CD8-positive, alpha-beta memory T cell (primary cell): ENCODE results near the gene UBA7. TPM values are rescaled to one million over a fixed set of nuclear protein-coding genes. Genes with fewer than 3 reads are reported as not detected.
"Not testable (repeated sequence)": the region's sequence is repeated elsewhere in the genome, so short reads cannot be mapped to it uniquely, and the experiment has no call there.

Experiments used
- CTCF ChIA-PET: fragments of 350-600 bp; sonication (Branson Sonifier 250); formaldehyde crosslinking; loops from one replicate; lab custom pipeline; 2021; ENCODE audit warnings: antibody characterized with exemption; lab: Charles Lee
- POLR2A ChIA-PET: fragments of 350-600 bp; sonication (Branson Sonifier 250); formaldehyde crosslinking; loops from one replicate; lab custom pipeline; 2021; ENCODE audit warnings: antibody characterized with exemption; lab: Charles Lee
- DNase-seq, 5 donors: peaks; one replicate each; pipeline versions ENCODE4 v3.0.0 to v3.0.0-alpha.2; 2020 to 2022; ENCODE audit warnings: mixed read lengths in 1 of 5
- H3K27ac ChIP-seq: one replicate; pipeline ENCODE4 v1.7.0; 2013; ENCODE audit warnings: low read depth, mild to moderate bottlenecking, low read length, moderate library complexity
- H3K27me3 ChIP-seq: 2 replicates; pipeline ENCODE4 v1.7.0; 2013; ENCODE audit warnings: low read length, mild to moderate bottlenecking; ENCODE audit not compliant: insufficient read depth, poor library complexity, severe bottlenecking
- H3K36me3 ChIP-seq: 2 replicates; pipeline ENCODE4 v1.7.0; 2013; ENCODE audit warnings: mild to moderate bottlenecking, low read length, moderate library complexity; ENCODE audit not compliant: insufficient read depth
- H3K4me1 ChIP-seq: 2 replicates; pipeline ENCODE4 v1.7.0; 2013; ENCODE audit warnings: mild to moderate bottlenecking, low read length, moderate library complexity; ENCODE audit not compliant: insufficient read depth
- H3K4me3 ChIP-seq: 2 replicates; pipeline ENCODE4 v1.7.0; 2013; ENCODE audit warnings: mild to moderate bottlenecking, low read length
- H3K9me3 ChIP-seq: 2 replicates; pipeline ENCODE4 v1.7.0; 2013; ENCODE audit warnings: mild to moderate bottlenecking, low read length
- H3K27ac Mint-ChIP-seq, 8 donors: one replicate each; pipeline ENCODE4 v1.8.0; 2020 to 2021; ENCODE audit warnings: mixed read lengths in 8 of 8, mild to moderate bottlenecking in 6 of 8, inconsistent platforms in 3 of 8, moderate library complexity in 3 of 8
- H3K27me3 Mint-ChIP-seq, 2 donors: one replicate each; pipeline ENCODE4 v1.8.0; 2020 to 2021; ENCODE audit warnings: mixed read lengths in 2 of 2, mild to moderate bottlenecking in 1 of 2, moderate library complexity in 1 of 2
- H3K36me3 Mint-ChIP-seq, 3 donors: one replicate each; pipeline ENCODE4 v1.8.0; 2020 to 2021; ENCODE audit warnings: mixed read lengths in 3 of 3, inconsistent platforms in 1 of 3, mild to moderate bottlenecking in 1 of 3
- H3K4me1 Mint-ChIP-seq, 3 donors: one replicate each; pipeline ENCODE4 v1.8.0; 2020 to 2021; ENCODE audit warnings: mixed read lengths in 3 of 3, inconsistent platforms in 1 of 3, mild to moderate bottlenecking in 1 of 3
- H3K4me3 Mint-ChIP-seq, 7 donors: one replicate each; pipeline ENCODE4 v1.8.0; 2020 to 2021; ENCODE audit warnings: mixed read lengths in 7 of 7, mild to moderate bottlenecking in 6 of 7, moderate library complexity in 4 of 7, inconsistent platforms in 2 of 7
- H3K9me3 Mint-ChIP-seq, 5 donors: one replicate each; pipeline ENCODE4 v1.8.0; 2020 to 2022; ENCODE audit warnings: mixed read lengths in 5 of 5, mild to moderate bottlenecking in 3 of 5, moderate library complexity in 2 of 5, inconsistent platforms in 1 of 5
- polyA plus RNA-seq: library from polyadenylated mRNA; unstranded; fragments of 300-500 nt; fragmentation: Illumina TruSeq; gene quantifications from one replicate; pipeline ENCODE4 v1.2.3, GENCODE V29; 2021
- total RNA-seq, 2 experiments: library from RNA; stranded (reverse); gene quantifications; one replicate each; pipeline ENCODE4 v1.2.3, GENCODE V29; 2021

UBA7 gene
- total and polyA plus RNA-seq, 3 experiments from 2014 or later: 40.7 to 58.3 (median 57.8) TPM

DNA sequence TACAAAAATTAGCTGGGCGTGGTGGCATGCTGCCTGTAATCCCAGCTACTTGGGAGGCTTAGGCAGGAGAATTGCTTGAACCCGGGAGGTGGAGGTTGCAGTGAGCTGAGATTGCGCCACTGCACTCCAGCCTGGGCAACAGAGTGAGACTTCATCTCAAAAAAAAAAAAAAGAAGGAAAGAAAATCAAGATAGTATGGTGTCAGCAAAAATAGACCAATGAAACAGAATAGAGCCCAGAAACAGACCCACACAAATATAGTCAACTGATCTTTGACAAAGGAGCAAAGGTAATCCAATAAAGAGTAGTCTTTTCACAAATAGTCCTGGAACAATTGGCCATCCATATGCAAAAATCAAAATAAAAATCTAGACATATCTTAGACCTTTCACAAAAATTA, 9.4 kb upstream of the UBA7 start:
- H3K4me1 ChIP-seq, H3K4me3 Mint-ChIP-seq, H3K27me3 ChIP-seq, H3K4me1 Mint-ChIP-seq, H3K27me3 Mint-ChIP-seq, H3K36me3 Mint-ChIP-seq, H3K27ac Mint-ChIP-seq, POLR2A ChIA-PET, H3K4me3 ChIP-seq, DNase-seq, CTCF ChIA-PET, H3K36me3 ChIP-seq, H3K9me3 Mint-ChIP-seq, H3K27ac ChIP-seq, H3K9me3 ChIP-seq: not testable (repeated sequence)

DNA sequence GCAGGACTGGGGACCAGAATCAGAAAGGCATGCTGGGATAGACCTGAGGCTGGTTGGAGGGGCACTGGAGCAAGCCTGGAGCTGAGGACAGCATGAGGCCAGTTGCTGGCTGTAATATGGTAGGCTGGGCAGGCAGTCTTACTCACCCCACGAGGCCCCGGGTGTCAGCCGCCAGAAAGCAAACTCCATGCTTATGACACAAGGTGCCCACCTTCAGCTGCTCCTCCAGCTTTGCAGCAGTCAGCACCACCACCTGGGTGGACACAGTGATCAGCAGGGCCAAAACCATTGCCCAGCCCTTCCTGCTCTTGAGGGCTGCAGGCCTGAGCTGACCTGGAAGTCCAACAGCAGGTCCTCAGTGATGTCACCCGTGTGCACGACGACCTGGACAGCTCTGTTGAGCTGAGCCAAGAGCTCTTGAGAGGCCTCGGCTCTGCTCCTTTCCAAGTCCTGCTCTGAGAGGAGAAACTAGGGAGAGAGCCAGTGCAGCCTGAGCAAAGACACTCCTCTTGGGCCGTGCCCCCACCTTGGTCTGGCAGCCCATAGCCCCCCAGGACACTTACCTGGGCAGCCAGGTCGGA, 747 bp downstream of the UBA7 start:
- POLR2A ChIA-PET: interaction anchor here (1.2 to 2.3 kb wide), 3 partner anchors 8 to 127 kb away, joined by 3 to 33 read pairs (median 4); partner anchors contain the start of genes INKA1 and RBM6
- peak overlapping the region; percentile 94 to 99 (median 99) for H3K27ac Mint-ChIP-seq
- Histone ChIP-seq H3K9me3 (no peaks in the 10 kb centered on the region), H3K4me3 (peak overlapping the region; percentile 75), H3K27me3 (no peaks in the 10 kb centered on the region), H3K27ac (peak overlapping the region; percentile 63), H3K4me1 (peaks cover 34% of the 10 kb centered on the region), H3K36me3 (peaks cover 18% of the 10 kb centered on the region)
- CTCF ChIA-PET: interaction anchor here (0.7 to 5.2 kb wide), 5 partner anchors 8 to 209 kb away, joined by 3 to 35 read pairs (median 4); partner anchors contain the start of gene INKA1
- H3K36me3 Mint-ChIP-seq: peaks cover 3 to 50% (median 3%) of the 10 kb centered on the region in 3 donors
- no peak for DNase-seq
- peak overlapping the region; percentile 96 to 98 (median 98) for H3K4me3 Mint-ChIP-seq
- no peaks in the 10 kb centered on the region for H3K9me3 Mint-ChIP-seq
- peaks cover 31 to 53% (median 39%) of the 10 kb centered on the region in 3 donors for H3K4me1 Mint-ChIP-seq
- H3K27me3 Mint-ChIP-seq: no peaks in the 10 kb centered on the region

DNA sequence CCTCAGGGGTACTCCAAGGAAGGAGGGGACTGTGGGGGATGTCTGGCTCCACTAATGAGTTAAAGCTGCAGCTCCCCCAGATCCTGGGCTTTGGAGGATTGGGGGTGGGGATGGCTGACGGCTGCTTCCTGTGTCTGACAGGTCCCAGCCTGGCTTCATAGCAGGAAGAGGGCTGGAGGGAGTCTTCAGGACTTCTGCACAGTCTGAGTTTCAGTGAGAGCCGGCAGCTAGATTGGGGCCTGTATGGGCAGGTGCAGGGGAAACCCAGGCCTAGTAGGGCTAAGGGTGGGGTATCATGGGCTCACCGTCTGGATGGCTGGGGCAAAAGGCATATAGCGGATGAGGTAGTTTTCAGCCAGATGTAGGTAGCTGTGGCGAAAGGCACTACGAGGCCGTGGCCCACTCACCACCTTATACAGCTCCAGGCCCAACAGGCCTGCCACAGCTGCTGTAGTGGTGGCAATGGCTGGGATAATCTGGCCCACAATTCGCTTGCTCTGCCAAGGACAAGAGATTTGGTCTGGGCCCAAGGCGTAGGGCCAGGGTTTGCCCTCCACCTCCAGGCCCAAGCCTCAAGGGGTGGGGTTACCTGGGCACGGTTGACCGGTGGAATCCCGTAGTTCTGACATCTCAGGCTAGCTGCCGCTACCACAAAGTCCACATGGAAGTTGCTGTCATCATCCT, 6.2 kb downstream of the UBA7 start:
- ChIA-PET POLR2A (no interaction called here), CTCF (interaction anchor here (1.1 to 12.4 kb wide), 3 partner anchors 9 to 104 kb away, joined by 3 to 246 read pairs (median 5); no protein-coding TSS in a partner anchor)
- Histone ChIP-seq H3K9me3 (no peaks in the 10 kb centered on the region), H3K27me3 (no peaks in the 10 kb centered on the region), H3K27ac (peak overlapping the region; percentile 24), H3K4me3 (no peak overlapping the region), H3K4me1 (peaks cover 43% of the 10 kb centered on the region), H3K36me3 (peaks cover 18% of the 10 kb centered on the region)
- peaks cover 41 to 74% (median 51%) of the 10 kb centered on the region in 3 donors for H3K4me1 Mint-ChIP-seq
- H3K4me3 Mint-ChIP-seq: peak overlapping the region in 2 of 7 donors; percentile 16 to 24
- H3K9me3 Mint-ChIP-seq: no peaks in the 10 kb centered on the region
- no peak for DNase-seq
- H3K27ac Mint-ChIP-seq: peak overlapping the region in 7 of 8 donors; percentile 29 to 66 (median 43)
- peaks cover 3 to 52% (median 3%) of the 10 kb centered on the region in 3 donors for H3K36me3 Mint-ChIP-seq
- H3K27me3 Mint-ChIP-seq: no peaks in the 10 kb centered on the region

DNA sequence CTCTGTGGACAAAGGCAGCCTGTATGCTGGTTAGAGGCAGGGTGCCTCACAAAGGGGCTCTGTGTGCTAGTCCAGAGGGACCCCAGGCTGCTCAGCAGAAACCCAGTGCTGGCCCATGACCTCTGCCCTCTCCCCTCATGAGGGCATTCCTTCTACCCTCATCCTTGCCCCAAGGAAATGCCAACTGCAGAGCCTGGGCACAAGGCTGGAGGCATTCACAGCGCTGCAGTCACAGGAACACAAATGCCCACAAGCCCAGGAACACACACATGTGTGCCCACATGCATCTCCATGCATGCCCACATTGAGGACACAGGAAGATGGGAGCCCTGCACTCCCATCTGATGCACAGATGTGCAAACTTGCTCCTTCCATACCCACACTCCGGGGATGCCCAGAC, 6.9 kb downstream of the UBA7 start:
- POLR2A ChIA-PET: interaction anchor here (0.6 kb wide), 2 partner anchors 32 to 50 kb away, joined by 4 to 7 read pairs; no protein-coding TSS in a partner anchor
- H3K27ac Mint-ChIP-seq: peak overlapping the region in 6 of 8 donors; percentile 29 to 80 (median 66)
- no peak for DNase-seq
- peaks cover 38 to 73% (median 49%) of the 10 kb centered on the region in 3 donors for H3K4me1 Mint-ChIP-seq
- H3K9me3 Mint-ChIP-seq: peaks cover 0 to 2% (median 0%) of the 10 kb centered on the region in 5 donors
- Histone ChIP-seq H3K4me3 (peak overlapping the region; percentile 34), H3K27me3 (no peaks in the 10 kb centered on the region), H3K4me1 (peaks cover 38% of the 10 kb centered on the region), H3K27ac (peak overlapping the region; percentile 24), H3K36me3 (peaks cover 18% of the 10 kb centered on the region), H3K9me3 (no peaks in the 10 kb centered on the region)
- CTCF ChIA-PET: interaction anchor here (0.9 to 12.4 kb wide), 5 partner anchors 10 to 103 kb away, joined by 3 to 246 read pairs (median 3); no protein-coding TSS in a partner anchor
- no peaks in the 10 kb centered on the region for H3K27me3 Mint-ChIP-seq
- H3K4me3 Mint-ChIP-seq: peak overlapping the region in 1 of 7 donors; percentile 44
- H3K36me3 Mint-ChIP-seq: peaks cover 3 to 46% (median 3%) of the 10 kb centered on the region in 3 donors

DNA sequence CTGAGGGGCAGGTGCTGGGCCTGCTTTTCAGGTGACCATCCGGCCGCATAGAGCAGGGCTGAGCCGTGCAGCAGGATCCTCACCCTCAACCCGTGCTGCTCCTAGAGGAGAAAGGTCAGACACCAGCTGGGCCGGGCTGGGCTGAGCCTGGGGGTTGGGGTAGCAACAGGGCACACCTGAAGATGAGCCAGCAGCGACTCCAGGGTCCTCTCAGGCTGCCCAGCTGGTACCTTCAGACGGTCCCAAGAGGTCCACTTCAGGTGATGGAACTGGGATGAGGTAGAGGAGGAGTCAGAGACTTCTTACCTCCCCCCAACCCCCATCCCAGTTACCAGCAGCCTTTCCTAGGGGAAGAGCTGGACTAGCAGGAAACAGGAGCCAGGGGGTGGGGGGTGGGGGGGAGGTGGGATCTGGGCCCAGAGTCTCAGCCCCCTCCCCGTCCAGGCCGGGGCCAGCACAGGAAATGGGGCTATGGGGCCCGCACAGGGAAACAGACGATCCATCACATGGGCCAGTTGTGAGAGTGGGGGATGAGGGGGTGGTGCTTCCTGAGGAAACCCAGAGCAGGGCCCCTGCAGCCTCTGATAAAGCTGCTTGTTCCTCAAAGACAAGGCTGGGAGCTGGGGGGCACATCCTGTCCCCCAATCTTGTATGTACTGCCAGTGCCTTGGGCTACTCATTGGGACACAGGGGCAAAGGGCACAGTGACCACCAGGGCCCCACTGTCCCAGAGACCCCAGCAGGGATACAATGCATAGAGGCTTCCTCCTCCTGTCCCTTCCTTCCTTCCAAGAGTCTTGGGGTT, 7.7 kb downstream of the UBA7 start:
- peaks cover 31 to 67% (median 44%) of the 10 kb centered on the region in 3 donors for H3K4me1 Mint-ChIP-seq
- peaks cover 0 to 2% of the 10 kb centered on the region in 2 donors for H3K27me3 Mint-ChIP-seq
- no peaks in the 10 kb centered on the region for H3K9me3 ChIP-seq
- CTCF ChIA-PET: interaction anchor here (0.9 to 12.4 kb wide), 6 partner anchors 7 to 266 kb away, joined by 3 to 246 read pairs (median 4); partner anchors contain the start of gene UBA7
- peaks cover 41% of the 10 kb centered on the region for H3K4me1 ChIP-seq
- H3K36me3 Mint-ChIP-seq: peaks cover 3 to 39% (median 3%) of the 10 kb centered on the region in 3 donors
- H3K9me3 Mint-ChIP-seq: peaks cover 0 to 2% (median 0%) of the 10 kb centered on the region in 5 donors
- peak overlapping the region; percentile 34 for H3K4me3 ChIP-seq
- POLR2A ChIA-PET: interaction anchor here (0.6 to 1.4 kb wide), 4 partner anchors 8 to 49 kb away, joined by 3 to 7 read pairs (median 4); partner anchors contain the start of gene UBA7
- H3K27ac ChIP-seq: peak overlapping the region; percentile 31
- H3K36me3 ChIP-seq: peaks cover 12% of the 10 kb centered on the region
- no peaks in the 10 kb centered on the region for H3K27me3 ChIP-seq
- H3K27ac Mint-ChIP-seq: peak overlapping the region in 6 of 8 donors; percentile 29 to 80 (median 66)
- H3K4me3 Mint-ChIP-seq: peak overlapping the region in 2 of 7 donors; percentile 15 to 44
- peak in 2 of 5 donors; percentile 51 to 58 for DNase-seq

DNA sequence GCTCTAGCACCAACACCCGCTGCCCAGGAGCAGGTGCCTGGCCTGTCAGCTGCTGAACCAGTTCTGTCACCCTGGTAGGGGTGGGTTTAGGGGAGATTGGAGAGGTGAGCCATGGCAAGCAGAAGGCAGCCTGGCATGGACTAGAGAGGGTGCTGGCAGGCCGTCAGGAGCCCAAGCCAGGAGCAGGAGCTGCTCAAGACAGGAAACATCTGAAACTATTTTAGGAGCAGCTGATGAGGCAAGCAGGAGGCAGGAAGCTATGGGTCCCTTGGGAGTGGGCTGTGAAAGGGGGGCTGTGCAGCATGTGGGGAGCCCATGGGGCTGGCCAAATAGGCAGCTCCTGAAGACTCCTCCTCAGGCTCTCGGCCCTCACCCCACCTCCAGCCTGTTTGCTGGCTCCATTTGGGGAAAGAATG, 8.4 kb downstream of the UBA7 start:
- DNase-seq: peak in 1 of 5 donors; percentile 26
- Mint-ChIP-seq H3K36me3 (peaks cover 3 to 32% (median 3%) of the 10 kb centered on the region in 3 donors), H3K4me1 (peaks cover 29 to 62% (median 40%) of the 10 kb centered on the region in 3 donors), H3K27ac (peak overlapping the region in 7 of 8 donors; percentile 8 to 77 (median 58)), H3K4me3 (peak overlapping the region in 6 of 7 donors; percentile 26 to 74 (median 56)), H3K9me3 (peaks cover 0 to 2% (median 0%) of the 10 kb centered on the region in 5 donors), H3K27me3 (peaks cover 0 to 4% of the 10 kb centered on the region in 2 donors)
- Histone ChIP-seq H3K27ac (no peak overlapping the region), H3K27me3 (no peaks in the 10 kb centered on the region), H3K36me3 (peaks cover 7% of the 10 kb centered on the region), H3K4me3 (no peak overlapping the region), H3K9me3 (no peaks in the 10 kb centered on the region), H3K4me1 (peaks cover 41% of the 10 kb centered on the region)
- ChIA-PET CTCF (interaction anchor here (1.5 to 12.4 kb wide), 3 partner anchors 8 to 266 kb away, joined by 4 to 246 read pairs (median 8); partner anchors contain the start of gene UBA7), POLR2A (interaction anchor here (1.4 kb wide), 1 partner anchor 8 kb away, joined by 4 read pairs; the partner anchor contains the start of gene UBA7)
